Upper lobe of left lung (tissue), 4 donors: ENCODE measurements around the gene COG6.

Experiments used
- CTCF ChIP-seq, 6 experiments: fragments of 450-650 bp in 4 of 6; fragments of 200-600 bp in 2 of 6; sonication (generic) in 2 of 6; IDR thresholded peaks; one replicate each; pipeline ENCODE4 v1.5.1; 2016 to 2019; ENCODE audit warnings: antibody characterized with exemption in 6 of 6
- EP300 ChIP-seq, 4 donors: sonication (generic); formaldehyde crosslinking; IDR thresholded peaks; one replicate each; pipeline ENCODE4 v1.5.1; 2017; ENCODE audit warnings: antibody characterized with exemption in 4 of 4, control low read depth in 2 of 4
- POLR2A ChIP-seq, 4 donors: fragments of 450-650 bp; IDR thresholded peaks; one replicate each; pipeline ENCODE4 v1.5.1; 2016 to 2017; ENCODE audit warnings: antibody characterized with exemption in 4 of 4, mild to moderate bottlenecking in 2 of 4
- POLR2AphosphoS5 ChIP-seq, 2 donors: sonication (generic); formaldehyde crosslinking; IDR thresholded peaks; one replicate each; pipeline ENCODE4 v1.5.1; 2017; ENCODE audit warnings: antibody characterized with exemption in 2 of 2

GRCh38 chr13:39670445-39670844 is 15.0 kb downstream of the COG6 start:
- TF ChIP-seq POLR2A (IDR thresholded peaks at IDR 0.05) (no peak), CTCF (IDR thresholded peaks at IDR 0.05) (no peak), EP300 (IDR thresholded peaks at IDR 0.05) (no peak), POLR2AphosphoS5 (IDR thresholded peaks at IDR 0.05) (no peak)
